GM21619 (cell line): ENCODE measurements around the gene PIEZO1.

Experiments
- ATAC-seq: cut with Tn5 transposase; IDR thresholded peaks from one replicate; pipeline ENCODE4 v1.9.1; 2021; ENCODE audit not compliant: unreplicated experiment

Gene PIEZO1

GRCh38 chr16:88738151-88739084 lies 46.6 kb downstream of the PIEZO1 start:
- no peak for ATAC-seq

GRCh38 chr16:88737298-88738150 lies 47.5 kb downstream of the PIEZO1 start:
- peak; percentile 51 for ATAC-seq

GRCh38 chr16:88736496-88736895 lies 48.5 kb downstream of the PIEZO1 start:
- no peak for ATAC-seq

- no peak for ATAC-seq
These were observed 48.9 kb downstream of the PIEZO1 start for GRCh38 chr16:88736088-88736487.

- ATAC-seq: no peak
These were observed 49.4 kb downstream of the PIEZO1 start for GRCh38 chr16:88735616-88736015.

- ATAC-seq: no peak
These were observed 49.9 kb downstream of the PIEZO1 start for GRCh38 chr16:88735121-88735520.

GRCh38 chr16:88734361-88734728 lies 50.7 kb downstream of the PIEZO1 start:
- ATAC-seq: no peak

- ATAC-seq: no peak
These were observed 51.2 kb downstream of the PIEZO1 start for GRCh38 chr16:88733630-88734360.

GRCh38 chr16:88732961-88733294 lies 52.1 kb downstream of the PIEZO1 start:
- no peak for ATAC-seq

- no peak for ATAC-seq
These were observed 52.7 kb downstream of the PIEZO1 start for GRCh38 chr16:88732172-88732960.

GRCh38 chr16:88731699-88732098 lies 53.3 kb downstream of the PIEZO1 start:
- ATAC-seq: no peak

- no peak for ATAC-seq
These were observed 54.1 kb downstream of the PIEZO1 start for GRCh38 chr16:88730632-88731607.

GRCh38 chr16:88727871-88728270 lies 57.1 kb downstream of the PIEZO1 start:
- ATAC-seq: no peak

GRCh38 chr16:88726981-88727380 lies 58.0 kb downstream of the PIEZO1 start:
- no peak for ATAC-seq

GRCh38 chr16:88726408-88726749 lies 58.6 kb downstream of the PIEZO1 start:
- no peak for ATAC-seq

GRCh38 chr16:88725609-88726407 lies 59.2 kb downstream of the PIEZO1 start:
- no peak for ATAC-seq

- ATAC-seq: no peak
These were observed 60.0 kb downstream of the PIEZO1 start for GRCh38 chr16:88724855-88725555.

GRCh38 chr16:88723911-88724310 lies 61.1 kb downstream of the PIEZO1 start:
- ATAC-seq: no peak
